ENCODE results near the gene KLHL2.

DNA sequence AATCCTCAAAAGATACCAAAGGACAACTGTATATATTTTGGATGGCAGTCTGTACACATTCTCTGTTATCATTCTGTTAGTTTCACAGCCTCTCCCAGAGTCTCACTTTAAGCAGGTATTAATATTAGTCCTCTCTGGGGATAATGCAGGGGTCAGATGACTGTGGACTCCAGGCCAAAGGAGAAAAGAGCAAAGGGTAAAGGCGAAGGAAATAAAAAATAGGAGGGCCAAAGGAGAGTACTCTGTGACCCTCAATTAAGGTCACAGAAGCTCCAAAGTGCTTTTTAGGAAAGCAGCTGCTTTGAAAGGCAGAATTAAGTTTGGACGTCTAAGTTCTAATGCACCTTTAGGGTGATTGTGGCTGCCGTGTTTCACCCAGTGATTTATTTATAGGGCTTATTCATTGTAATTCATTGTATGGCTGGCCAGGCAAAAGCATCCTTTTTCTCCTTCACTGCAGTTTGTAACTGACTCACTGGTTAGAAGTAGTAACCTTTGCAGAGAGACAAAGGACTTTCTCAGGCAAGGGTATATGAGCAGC is 127.9 kb downstream of the KLHL2 start:
- TF ChIP-seq, protein P1, sequence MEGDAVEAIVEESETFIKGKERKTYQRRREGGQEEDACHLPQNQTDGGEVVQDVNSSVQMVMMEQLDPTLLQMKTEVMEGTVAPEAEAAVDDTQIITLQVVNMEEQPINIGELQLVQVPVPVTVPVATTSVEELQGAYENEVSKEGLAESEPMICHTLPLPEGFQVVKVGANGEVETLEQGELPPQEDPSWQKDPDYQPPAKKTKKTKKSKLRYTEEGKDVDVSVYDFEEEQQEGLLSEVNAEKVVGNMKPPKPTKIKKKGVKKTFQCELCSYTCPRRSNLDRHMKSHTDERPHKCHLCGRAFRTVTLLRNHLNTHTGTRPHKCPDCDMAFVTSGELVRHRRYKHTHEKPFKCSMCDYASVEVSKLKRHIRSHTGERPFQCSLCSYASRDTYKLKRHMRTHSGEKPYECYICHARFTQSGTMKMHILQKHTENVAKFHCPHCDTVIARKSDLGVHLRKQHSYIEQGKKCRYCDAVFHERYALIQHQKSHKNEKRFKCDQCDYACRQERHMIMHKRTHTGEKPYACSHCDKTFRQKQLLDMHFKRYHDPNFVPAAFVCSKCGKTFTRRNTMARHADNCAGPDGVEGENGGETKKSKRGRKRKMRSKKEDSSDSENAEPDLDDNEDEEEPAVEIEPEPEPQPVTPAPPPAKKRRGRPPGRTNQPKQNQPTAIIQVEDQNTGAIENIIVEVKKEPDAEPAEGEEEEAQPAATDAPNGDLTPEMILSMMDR (IDR thresholded peaks at IDR 0.05), result no peak
- TF ChIP-seq POLR2A (IDR thresholded peaks at IDR 0.05; ENCODE audit: low read depth), result no peak
